ENCODE measurements around the gene SSU72.

DNA sequence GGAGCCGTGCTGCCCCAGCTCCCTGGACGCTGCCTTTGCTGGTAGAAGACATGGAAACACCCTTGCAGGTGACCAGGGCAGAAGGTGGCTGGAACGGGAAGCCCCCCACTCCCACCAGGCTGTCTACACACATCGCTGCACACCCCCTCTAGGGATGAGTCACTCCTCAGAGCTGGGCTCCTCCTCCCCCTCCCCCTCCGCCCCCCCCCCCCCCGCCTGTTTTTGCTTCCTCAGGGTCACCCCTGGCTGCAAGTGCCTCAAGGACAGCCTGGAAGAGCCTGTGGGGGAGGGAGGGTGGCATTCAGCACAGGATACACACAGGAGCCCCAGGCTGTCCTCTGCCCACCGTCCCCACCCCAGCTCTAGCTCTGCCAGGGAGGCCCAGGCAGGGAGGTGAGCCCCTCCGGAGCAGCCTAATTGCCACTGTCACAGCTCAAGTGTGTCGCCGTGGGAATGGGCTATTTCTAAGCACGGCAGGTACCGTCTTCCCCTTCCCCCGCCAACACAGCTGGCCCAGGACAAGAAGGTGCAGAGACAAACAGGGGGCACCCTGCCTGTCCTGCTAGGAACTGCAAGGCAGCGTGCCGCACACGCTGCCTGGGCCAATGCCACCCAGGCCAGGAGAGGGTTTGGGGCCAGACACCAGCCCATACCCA lies 22.7 kb upstream of the SSU72 start:
- TF ChIP-seq EZH2 (IDR thresholded peaks at IDR 0.05; ENCODE audit: low read length): no peak
- TF ChIP-seq, protein P1, sequence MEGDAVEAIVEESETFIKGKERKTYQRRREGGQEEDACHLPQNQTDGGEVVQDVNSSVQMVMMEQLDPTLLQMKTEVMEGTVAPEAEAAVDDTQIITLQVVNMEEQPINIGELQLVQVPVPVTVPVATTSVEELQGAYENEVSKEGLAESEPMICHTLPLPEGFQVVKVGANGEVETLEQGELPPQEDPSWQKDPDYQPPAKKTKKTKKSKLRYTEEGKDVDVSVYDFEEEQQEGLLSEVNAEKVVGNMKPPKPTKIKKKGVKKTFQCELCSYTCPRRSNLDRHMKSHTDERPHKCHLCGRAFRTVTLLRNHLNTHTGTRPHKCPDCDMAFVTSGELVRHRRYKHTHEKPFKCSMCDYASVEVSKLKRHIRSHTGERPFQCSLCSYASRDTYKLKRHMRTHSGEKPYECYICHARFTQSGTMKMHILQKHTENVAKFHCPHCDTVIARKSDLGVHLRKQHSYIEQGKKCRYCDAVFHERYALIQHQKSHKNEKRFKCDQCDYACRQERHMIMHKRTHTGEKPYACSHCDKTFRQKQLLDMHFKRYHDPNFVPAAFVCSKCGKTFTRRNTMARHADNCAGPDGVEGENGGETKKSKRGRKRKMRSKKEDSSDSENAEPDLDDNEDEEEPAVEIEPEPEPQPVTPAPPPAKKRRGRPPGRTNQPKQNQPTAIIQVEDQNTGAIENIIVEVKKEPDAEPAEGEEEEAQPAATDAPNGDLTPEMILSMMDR (optimal IDR thresholded peaks at IDR 0.05 in 1 of 3, IDR thresholded peaks at IDR 0.05 in 1 of 3, conservative IDR thresholded peaks at IDR 0.05 in 1 of 3; ENCODE audit: extremely low read depth in 1 of 3, insufficient read depth in 2 of 3, low read length in 3 of 3): peak; percentile 35 to 52 (median 44)

Data from keratinocyte (primary cell).